Fibroblast of skin of left quadriceps (primary cell): ENCODE measurements around the gene RET.
A peak's percentile ranks its signal among the peaks of the same experiment; 100 is the strongest.

Experiments used
- DNase-seq, 2 experiments: peaks; one replicate each; pipeline ENCODE4 v3.0.0-alpha.2; 2013; ENCODE audit warnings: low read depth in 2 of 2

The RET gene

DNA sequence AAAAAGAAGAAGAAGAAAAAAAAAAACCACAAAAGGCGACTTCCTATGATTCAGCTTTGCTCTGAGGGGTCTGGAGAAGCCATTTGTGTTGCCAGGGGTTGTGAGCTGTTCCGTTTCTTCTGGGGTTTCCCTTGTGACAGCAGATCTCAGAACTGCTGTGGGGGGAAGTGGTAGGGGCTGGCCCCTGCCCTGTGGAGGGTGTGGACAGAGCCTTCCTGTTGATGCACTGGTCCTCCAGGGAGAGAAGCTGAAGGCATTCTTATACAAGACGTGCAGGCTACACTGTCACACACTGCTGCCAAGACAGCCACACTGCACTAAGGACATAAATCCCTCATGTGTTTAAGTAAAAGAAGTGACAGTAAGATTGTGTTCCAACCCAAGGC lies 44.1 kb downstream of the RET start:
- no peak for DNase-seq

DNA sequence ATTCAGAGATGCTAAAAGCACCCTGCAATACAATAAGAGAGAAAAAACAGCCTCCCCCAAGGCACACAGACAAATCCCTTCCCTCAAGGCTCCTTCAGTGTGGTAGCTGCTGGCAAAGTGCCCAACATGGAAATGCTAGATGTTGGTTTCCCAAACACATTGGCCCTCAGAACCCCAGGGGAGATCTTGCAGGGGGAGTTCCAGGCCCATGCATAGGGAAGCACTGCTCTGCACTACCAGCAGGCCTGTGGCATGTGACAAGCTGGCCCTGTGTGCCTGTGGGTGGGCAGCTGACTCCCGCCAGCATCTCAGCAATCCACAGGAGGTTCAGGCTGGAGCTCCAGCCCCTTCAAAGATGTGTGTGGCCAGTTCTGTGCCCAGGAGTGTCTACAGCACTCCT lies 44.6 kb downstream of the RET start:
- DNase-seq = no peak

- DNase-seq = no peak
Measured at GRCh38 chr10:43122096-43122495, 45.2 kb downstream of the RET start.

GRCh38 chr10:43122826-43123225 lies 46.0 kb downstream of the RET start:
- DNase-seq = no peak

GRCh38 chr10:43123361-43124093 lies 46.7 kb downstream of the RET start:
- no peak for DNase-seq

GRCh38 chr10:43124094-43124521 lies 47.2 kb downstream of the RET start:
- DNase-seq = no peak

DNA sequence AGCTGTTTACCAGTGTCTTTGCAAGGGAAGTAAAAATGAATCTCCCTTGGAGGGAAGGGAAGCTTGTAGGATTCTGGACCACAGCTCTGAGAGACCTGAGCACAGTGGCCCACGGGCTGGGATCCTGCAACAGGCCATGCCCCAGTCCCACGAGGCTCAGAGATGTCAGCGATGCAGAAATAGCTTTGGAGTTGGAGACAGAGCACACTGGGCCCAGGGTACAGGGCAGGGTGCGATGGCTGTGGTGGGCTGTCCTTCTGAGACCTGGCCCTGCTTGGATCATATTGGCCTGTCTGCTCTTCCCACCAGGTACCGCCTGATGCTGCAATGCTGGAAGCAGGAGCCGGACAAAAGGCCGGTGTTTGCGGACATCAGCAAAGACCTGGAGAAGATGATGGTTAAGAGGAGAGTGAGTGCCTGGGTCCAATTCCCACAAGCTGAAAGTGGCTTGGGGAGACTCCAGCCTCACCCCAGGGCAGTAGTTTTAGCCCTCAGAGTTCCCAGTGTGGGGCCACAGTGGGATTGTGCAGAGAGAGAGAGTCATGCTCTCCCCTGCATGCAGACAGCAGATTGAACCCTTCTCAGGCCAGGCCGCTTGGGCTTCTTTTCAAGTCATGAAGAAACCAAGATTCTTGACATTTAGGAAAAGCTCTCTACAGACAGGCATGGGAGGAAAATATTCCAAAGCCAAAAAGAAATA lies 47.9 kb downstream of the RET start:
- no peak for DNase-seq

DNA sequence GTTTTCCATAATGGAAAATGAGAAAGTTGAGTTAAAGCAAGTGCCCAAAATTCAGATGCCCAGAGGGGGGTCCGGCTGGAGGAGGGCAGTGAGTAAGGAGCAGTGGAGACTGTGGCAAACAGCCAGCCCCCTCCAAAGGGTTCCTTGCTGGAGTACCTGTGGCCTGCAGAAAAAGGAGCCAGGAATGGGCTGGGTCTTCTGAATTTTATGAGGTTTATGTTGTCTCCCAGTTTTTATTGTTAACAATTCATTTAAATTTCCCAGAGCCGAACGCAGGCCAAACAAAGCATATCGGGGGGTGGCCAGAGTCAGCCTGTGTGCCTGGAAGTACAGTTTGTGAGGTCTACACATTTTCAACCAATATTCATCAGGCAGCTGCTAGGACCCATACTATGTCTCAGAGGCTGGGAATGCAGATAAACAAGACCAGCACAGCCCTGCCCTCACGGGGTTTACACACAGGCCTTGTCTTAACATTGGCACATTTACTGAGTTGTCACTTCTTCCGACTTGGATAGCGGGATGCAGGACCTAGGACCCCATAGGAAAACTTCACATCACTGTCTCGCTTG lies 48.5 kb downstream of the RET start:
- no peak for DNase-seq

DNA sequence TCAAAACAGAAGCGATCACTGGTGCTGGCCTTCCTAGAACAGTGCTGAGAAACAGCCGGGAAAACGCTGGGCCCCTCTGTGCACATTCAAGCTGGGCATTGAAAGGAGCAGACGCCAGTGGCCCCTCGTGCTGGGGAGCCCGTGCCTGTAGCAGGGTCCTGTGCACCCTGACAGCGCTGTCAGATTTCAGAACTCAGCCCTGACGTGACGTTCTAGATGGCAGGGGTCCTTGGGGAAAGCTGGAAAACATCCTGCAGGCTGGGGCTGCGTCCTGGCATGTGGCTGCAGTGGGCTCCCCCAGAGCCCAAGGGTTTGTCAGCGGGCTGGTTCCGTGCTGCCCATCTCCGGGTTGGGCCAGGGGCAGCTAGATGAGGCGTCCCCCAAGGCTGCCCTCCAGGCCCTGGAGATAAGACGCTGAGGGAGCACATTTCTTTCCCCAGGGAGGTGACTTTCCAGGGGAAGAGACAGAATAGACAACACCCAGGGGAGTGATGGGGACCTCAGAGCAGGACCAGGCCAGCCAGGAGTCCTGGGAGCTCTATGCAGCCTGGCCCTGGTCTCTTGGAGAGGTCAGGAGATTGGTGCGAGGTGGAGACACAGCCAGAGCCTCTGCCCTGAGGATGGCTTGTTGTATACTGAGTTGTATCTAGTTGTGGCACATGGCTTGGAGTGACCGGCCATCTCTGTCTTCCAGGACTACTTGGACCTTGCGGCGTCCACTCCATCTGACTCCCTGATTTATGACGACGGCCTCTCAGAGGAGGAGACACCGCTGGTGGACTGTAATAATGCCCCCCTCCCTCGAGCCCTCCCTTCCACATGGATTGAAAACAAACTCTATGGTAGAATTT lies 49.2 kb downstream of the RET start:
- DNase-seq = no peak

DNA sequence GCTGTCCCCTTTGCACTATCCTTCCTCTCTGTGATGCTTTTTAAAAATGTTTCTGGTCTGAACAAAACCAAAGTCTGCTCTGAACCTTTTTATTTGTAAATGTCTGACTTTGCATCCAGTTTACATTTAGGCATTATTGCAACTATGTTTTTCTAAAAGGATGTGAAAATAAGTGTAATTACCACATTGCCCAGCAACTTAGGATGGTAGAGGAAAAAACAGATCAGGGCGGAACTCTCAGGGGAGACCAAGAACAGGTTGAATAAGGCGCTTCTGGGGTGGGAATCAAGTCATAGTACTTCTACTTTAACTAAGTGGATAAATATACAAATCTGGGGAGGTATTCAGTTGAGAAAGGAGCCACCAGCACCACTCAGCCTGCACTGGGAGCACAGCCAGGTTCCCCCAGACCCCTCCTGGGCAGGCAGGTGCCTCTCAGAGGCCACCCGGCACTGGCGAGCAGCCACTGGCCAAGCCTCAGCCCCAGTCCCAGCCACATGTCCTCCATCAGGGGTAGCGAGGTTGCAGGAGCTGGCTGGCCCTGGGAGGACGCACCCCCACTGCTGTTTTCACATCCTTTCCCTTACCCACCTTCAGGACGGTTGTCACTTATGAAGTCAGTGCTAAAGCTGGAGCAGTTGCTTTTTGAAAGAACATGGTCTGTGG lies 50.0 kb downstream of the RET start:
- no peak for DNase-seq

- no peak for DNase-seq
Measured at GRCh38 chr10:43127442-43127841, 50.6 kb downstream of the RET start.

DNA sequence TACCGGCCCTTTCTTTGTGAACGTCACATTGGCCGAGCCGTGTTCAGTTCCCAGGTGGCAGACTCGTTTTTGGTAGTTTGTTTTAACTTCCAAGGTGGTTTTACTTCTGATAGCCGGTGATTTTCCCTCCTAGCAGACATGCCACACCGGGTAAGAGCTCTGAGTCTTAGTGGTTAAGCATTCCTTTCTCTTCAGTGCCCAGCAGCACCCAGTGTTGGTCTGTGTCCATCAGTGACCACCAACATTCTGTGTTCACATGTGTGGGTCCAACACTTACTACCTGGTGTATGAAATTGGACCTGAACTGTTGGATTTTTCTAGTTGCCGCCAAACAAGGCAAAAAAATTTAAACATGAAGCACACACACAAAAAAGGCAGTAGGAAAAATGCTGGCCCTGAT lies 51.5 kb downstream of the RET start:
- no peak for DNase-seq

GRCh38 chr10:43128958-43129706 lies 52.3 kb downstream of the RET start:
- peak; percentile 92 to 93 for DNase-seq

GRCh38 chr10:43130770-43131171 lies 53.9 kb downstream of the RET start:
- DNase-seq = no peak

DNA sequence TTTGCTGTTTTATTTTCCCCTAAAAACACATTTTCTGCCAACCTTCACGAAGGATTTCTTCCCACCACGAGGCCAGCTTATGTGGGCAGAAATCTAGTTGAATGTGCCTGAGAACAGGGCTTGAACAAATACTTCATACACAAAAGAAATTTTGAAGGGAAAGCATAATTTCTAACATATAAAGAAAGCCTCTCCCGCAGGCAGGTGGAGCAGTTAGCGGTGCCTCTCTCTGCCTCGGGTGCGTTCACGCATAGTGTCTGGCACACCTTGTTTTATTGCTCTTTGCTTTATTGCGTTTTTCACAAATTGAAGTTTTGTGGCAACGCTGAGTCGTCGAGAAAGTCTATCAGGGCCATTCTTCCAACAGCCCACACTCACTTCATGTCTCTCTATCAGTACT lies 54.4 kb downstream of the RET start:
- no peak for DNase-seq

DNA sequence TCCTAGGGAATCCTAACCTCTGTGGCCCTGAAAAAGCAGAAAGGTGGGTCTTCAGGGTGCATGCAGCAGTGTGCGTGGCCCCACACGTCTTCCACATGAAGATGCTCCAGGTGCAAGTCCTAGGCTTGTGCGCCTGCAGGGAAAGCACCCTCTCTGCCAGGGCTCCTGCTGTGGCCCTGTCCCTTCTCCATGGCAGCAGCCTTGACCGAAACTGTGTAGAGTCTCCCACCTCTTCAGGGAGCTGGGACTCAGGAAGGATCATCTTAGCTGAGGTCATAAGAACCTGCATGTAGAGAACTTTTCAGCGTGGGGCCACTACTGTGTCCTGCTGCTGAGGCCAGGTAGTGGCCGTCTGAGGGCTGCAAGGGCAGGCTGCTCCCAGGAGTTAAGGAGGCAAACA lies 55.0 kb downstream of the RET start:
- DNase-seq = no peak

DNA sequence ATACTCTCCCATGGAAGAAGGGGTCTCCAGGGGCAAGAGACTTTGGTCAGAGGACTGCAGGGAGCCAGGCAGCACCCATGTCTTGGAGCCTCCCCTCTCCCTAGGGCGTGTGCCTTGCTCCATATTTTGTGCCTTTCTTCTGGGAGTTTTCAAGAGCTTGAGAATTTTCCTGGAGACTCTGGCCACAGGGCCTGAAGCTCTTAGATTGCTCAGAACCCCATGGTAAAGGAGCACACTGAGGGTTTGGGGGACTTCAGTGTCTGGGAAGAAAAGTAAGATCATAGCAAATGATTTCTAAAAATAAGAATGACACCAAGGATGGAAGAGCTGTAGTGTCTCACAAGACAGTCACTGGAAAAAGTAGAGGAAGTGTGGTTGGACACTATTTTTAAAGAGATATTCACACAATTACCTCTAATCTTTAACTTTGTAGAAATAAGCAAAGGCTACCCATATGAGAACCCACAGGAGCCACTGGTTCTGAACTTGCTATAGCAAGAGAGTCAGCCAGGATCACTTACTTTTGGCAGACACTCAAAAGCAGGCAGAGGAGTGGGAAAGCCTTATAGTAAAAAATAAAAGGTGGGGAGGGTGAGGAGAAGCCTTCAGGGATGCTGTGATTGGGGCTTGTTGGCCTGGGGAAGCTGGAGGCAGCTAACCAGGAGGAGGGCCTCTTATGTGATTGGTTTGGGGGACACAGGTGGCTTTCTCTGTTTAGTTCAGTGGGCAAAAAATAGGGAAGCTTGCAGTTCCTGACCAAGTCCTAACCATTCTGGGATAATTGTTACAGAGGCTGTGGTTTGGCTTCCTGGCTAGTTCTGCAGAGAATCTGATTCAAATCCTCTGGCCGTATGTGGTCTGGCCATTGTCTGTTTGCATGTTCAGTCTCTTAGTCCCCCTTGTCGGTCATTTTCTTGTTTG lies 56.3 kb downstream of the RET start:
- no peak for DNase-seq

- no peak for DNase-seq
Measured at GRCh38 chr10:43134126-43134905, 57.4 kb downstream of the RET start.

DNA sequence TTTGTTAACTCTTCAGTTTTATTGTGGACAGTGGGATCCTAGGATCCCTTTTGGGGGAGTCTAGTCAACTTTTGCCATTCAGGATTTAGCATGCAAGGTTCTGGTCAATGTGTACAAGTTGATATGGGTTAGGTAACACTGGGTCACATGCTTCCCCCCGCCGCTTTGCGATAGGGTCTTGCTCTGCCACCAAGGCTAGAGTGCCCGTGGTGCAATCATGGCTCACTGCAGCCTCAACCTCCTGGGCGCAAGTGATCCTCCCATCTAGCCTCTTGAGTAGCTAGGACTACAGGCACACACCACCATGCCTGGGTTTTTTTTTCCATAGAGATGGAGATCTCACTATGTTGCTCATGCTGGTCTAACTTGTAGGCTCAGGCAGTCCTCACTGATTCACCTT lies 58.2 kb downstream of the RET start:
- DNase-seq = no peak
